K562 (cell line): Measurements from ENCODE around the gene MAK. TPM values are rescaled to one million over a fixed set of nuclear protein-coding genes. Genes with fewer than 3 reads are reported as not detected.

Experiments used
- ATAC-seq: fragments of 200-7000 bp; cut with Tn5 transposase; 3 replicates; pipeline ENCODE4 v1.9.1; 2020; ENCODE audit warnings: moderate library complexity
- BruUV-seq: library from RNA; stranded (reverse); fragments of 400-500 nt; replicated peaks from 2 replicates; lab custom pipeline; 2021; lab: Mats Ljungman, UMichigan
- CTCF ChIA-PET: fragments of 300-600 bp; formaldehyde crosslinking; extraction: SDS; loops from one replicate; lab custom pipeline; 2021; ENCODE audit warnings: low intra/inter-chr PET ratio; lab: Yijun Ruan, JAX
- POLR2A ChIA-PET: fragments of 300-600, 350-650 bp; sonication (Branson Sonifier 250); formaldehyde crosslinking; extraction: SDS; loops from one replicate; lab custom pipeline; 2021; ENCODE audit warnings: antibody characterized with exemption, inconsistent platforms; lab: Yijun Ruan, JAX
- DNase-seq, 4 experiments: peaks; one replicate each; pipeline versions ENCODE4 v3.0.0 to v3.0.0-alpha.2; 2011 to 2018; ENCODE audit warnings: low spot score in 3 of 4, mixed read lengths in 3 of 4; ENCODE audit errors: extremely low read depth in 1 of 4
- FAIRE-seq: peaks from 2 replicates; lab custom pipeline; 2011; peaks lifted over from hg19 to GRCh38; lab: Jason Lieb, UNC
- H2AFZ ChIP-seq: 2 replicates; pipeline ENCODE4 v1.6.0; 2011; ENCODE audit warnings: low read depth, low read length, control low read depth, inconsistent platforms
- H3K27ac ChIP-seq: fragments of 200-600 bp; 3 replicates; pipeline ENCODE4 v1.8.0; 2011; ENCODE audit warnings: low read depth, mild to moderate bottlenecking, control low read depth, inconsistent platforms, low read length, moderate library complexity, mixed read lengths; ENCODE audit errors: extremely low read depth
- H3K27me3 ChIP-seq, 2 experiments: fragments of 300-600 bp in 1 of 2; 2 replicates in 1 of 2; 3 replicates in 1 of 2; pipeline versions ENCODE4 v1.6.0 to v1.8.0; 2011; ENCODE audit warnings: inconsistent platforms in 2 of 2, low read length in 2 of 2, mild to moderate bottlenecking in 1 of 2, mixed read lengths in 1 of 2, moderate library complexity in 1 of 2; ENCODE audit not compliant: control insufficient read depth in 2 of 2, insufficient read depth in 2 of 2
- H3K36me3 ChIP-seq: fragments of 300-600 bp; 3 replicates; pipeline ENCODE4 v1.8.0; 2011; ENCODE audit warnings: mild to moderate bottlenecking, low read length, inconsistent platforms; ENCODE audit not compliant: control insufficient read depth, insufficient read depth
- H3K4me1 ChIP-seq, 2 experiments: fragments of 200-600 bp in 1 of 2; replicated peaks in 1 of 2; 2 replicates in 1 of 2; 3 replicates in 1 of 2; pipeline versions ENCODE4 v1.5.1 to v1.8.0; 2011; ENCODE audit warnings: inconsistent platforms in 2 of 2, low read length in 2 of 2, mild to moderate bottlenecking in 1 of 2, mixed read lengths in 1 of 2, moderate library complexity in 1 of 2; ENCODE audit not compliant: control insufficient read depth in 2 of 2, insufficient read depth in 2 of 2
- H3K4me2 ChIP-seq: 2 replicates; pipeline ENCODE4 v1.6.1; 2011; ENCODE audit warnings: low read length, control low read depth, inconsistent platforms, mixed read lengths; ENCODE audit not compliant: insufficient read depth
- H3K4me3 ChIP-seq: fragments of 200-600 bp; sonication (generic), shearing (Covaris generic); 2 replicates; pipeline ENCODE4 v1.5.1; 2016; ENCODE audit warnings: control low read depth, inconsistent platforms
- H3K79me2 ChIP-seq: fragments of 200-600 bp; 3 replicates; pipeline ENCODE4 v1.8.0; 2011; ENCODE audit warnings: low read length, inconsistent platforms; ENCODE audit not compliant: control insufficient read depth, insufficient read depth
- H3K9ac ChIP-seq, 2 experiments: 2 replicates each; pipeline versions ENCODE4 v1.6.0 to v1.6.1; 2011; ENCODE audit warnings: low read depth in 2 of 2, low read length in 2 of 2, control low read depth in 1 of 2, inconsistent platforms in 1 of 2, mild to moderate bottlenecking in 1 of 2, mixed read lengths in 1 of 2; ENCODE audit not compliant: insufficient read depth in 1 of 2
- H3K9me1 ChIP-seq: one replicate; pipeline ENCODE4 v1.6.0; 2011; ENCODE audit warnings: inconsistent platforms, mild to moderate bottlenecking, low read length, moderate library complexity; ENCODE audit not compliant: control insufficient read depth, insufficient read depth
- H3K9me3 ChIP-seq: replicated peaks from 2 replicates; pipeline ENCODE4 v1.5.1; 2011; ENCODE audit warnings: low read depth, low read length, inconsistent platforms; ENCODE audit not compliant: control insufficient read depth, insufficient read depth
- H4K20me1 ChIP-seq: replicated peaks from 2 replicates; pipeline ENCODE4 v1.6.1; 2011; ENCODE audit warnings: low read length, inconsistent platforms, mixed read lengths; ENCODE audit not compliant: control insufficient read depth, insufficient read depth
- BRCA1 ChIP-seq, 2 experiments: fragments of 450-650 bp in 1 of 2; sonication (generic) in 1 of 2; formaldehyde crosslinking in 1 of 2; IDR thresholded peaks; 2 replicates each; pipeline versions ENCODE4 v1.5.0 to v1.6.1; 2017 to 2020; ENCODE audit warnings: mild to moderate bottlenecking in 1 of 2, missing genetic modification reagents in 1 of 2
- CBFA2T2 ChIP-seq: fragments of 450-650 bp; conservative IDR thresholded peaks from 2 replicates; pipeline ENCODE4 v1.6.1; 2017; ENCODE audit warnings: mild to moderate bottlenecking
- KLF16 ChIP-seq: IDR thresholded peaks from 2 replicates; pipeline ENCODE4 v1.6.1; 2016; ENCODE audit warnings: antibody characterized with exemption
- NKRF ChIP-seq: fragments of 450-650 bp; IDR thresholded peaks from 2 replicates; pipeline ENCODE4 v1.6.1; 2016; ENCODE audit warnings: borderline replicate concordance
- PML ChIP-seq: IDR thresholded peaks from 2 replicates; pipeline ENCODE4 v1.6.1; 2012; ENCODE audit warnings: low read length, inconsistent platforms
- WGBS: fragments of 100-300 bp; shearing (Covaris generic); methylation state at CpG from one replicate; pipeline ENCODE4 v1.1.6; 2016; ENCODE audit warnings: low coverage, mixed read lengths; ENCODE audit not compliant: insufficient coverage; ENCODE audit errors: missing lambda C conversion rate; 5-methylcytosine and 5-hydroxymethylcytosine counted together
- in situ Hi-C: fragments of 300-500 bp; cut with MboI; formaldehyde crosslinking; loops from 4 replicates; pipeline ENCODE4 v1.15.0; 2018; ENCODE audit warnings: inconsistent platforms, mixed read lengths
- intact Hi-C: fragments of 100-400 bp; cut with micrococcal nuclease; formaldehyde crosslinking; loops from 2 replicates; pipeline ENCODE4 v1.14.2; 2022
- polyA plus RNA-seq, 8 experiments: library from polyadenylated mRNA; depleted of rRNA in 4 of 8; stranded (reverse) in 5 of 8; unstranded in 3 of 8; fragments of >200 nt; fragmentation: Nextera tagmentation in 2 of 8; fragmentation: Illumina TruSeq in 1 of 8; extraction: Ambion mirVana in 2 of 8; extraction: Trizol in 1 of 8; gene quantifications; 2 replicates each; pipeline versions ENCODE4 v1.2.1 to v1.2.3, GENCODE V29; 2011 to 2014; ENCODE audit warnings: inconsistent platforms in 1 of 8, missing spikeins in 1 of 8
- total RNA-seq, 7 experiments: library from RNA; depleted of rRNA in 6 of 7; stranded (reverse); fragments of >200 nt in 6 of 7; fragmentation: Illumina TruSeq in 2 of 7; extraction: Trizol in 2 of 7; gene quantifications; 2 replicates each; pipeline versions ENCODE4 v1.2.1 to v1.2.3, GENCODE V29; 2011 to 2021; ENCODE audit warnings: low replicate concordance in 1 of 7

Gene MAK
- total and polyA plus RNA-seq, 9 of the 15 experiments (the other 6 are each of a cell fraction or from before 2014, with no cell fraction given) = 0.25 to 1.1 (median 0.53) TPM

GRCh38 chr6:10742251-10742650 is 96.1 kb downstream of the MAK start:
- Histone ChIP-seq H3K9me1 (no peaks in the 10 kb centered on the region), H2AFZ (no peak overlapping the region), H3K9me3 (no peaks in the 10 kb centered on the region), H3K27ac (no peak overlapping the region), H3K9ac (no peak overlapping the region), H3K4me3 (no peak overlapping the region), H3K27me3 (no peaks in the 10 kb centered on the region), H3K36me3 (peaks cover 3% of the 10 kb centered on the region; the same call in 2 of the 3 replicates), H3K79me2 (no peaks in the 10 kb centered on the region), H3K4me1 (peaks cover 16 to 20% of the 10 kb centered on the region in 2 experiments), H4K20me1 (no peaks in the 10 kb centered on the region), H3K4me2 (no peak overlapping the region)
- in situ Hi-C loops (no loop called here), intact Hi-C loops (no loop called here)
- no peak for DNase-seq
- BruUV-seq = no TSS peak
- WGBS = 90% methylated on average over 12 of the region's 12 CpGs
- POLR2A ChIA-PET = interaction anchor here (0.6 to 2.0 kb wide), 6 partner anchors 9 to 641 kb away, joined by 3 to 10 read pairs (median 4); partner anchors contain the start of gene TMEM14C
- CTCF ChIA-PET = no interaction called here
- no peak for ATAC-seq
- TF ChIP-seq NKRF = no peak
- TF ChIP-seq BRCA1 (IDR thresholded peaks at IDR 0.05) = no peak
- TF ChIP-seq BRCA1 (CRISPR knock-in tag; IDR thresholded peaks at IDR 0.05) = no peak
- no peak for TF ChIP-seq KLF16
- TF ChIP-seq CBFA2T2 = no peak
- TF ChIP-seq PML = no peak
- no peak for FAIRE-seq
